Vagina (tissue), 2 donors: ENCODE measurements around the gene PCBP3. TPM values are rescaled to one million over a fixed set of nuclear protein-coding genes. Genes with fewer than 3 reads are reported as not detected.

Experiments
- DNase-seq, 2 donors: peaks; one replicate each; pipeline ENCODE4 v3.0.0-alpha.2; 2017; ENCODE audit errors: extremely low spot score in 2 of 2
- H3K27ac ChIP-seq: fragments of 200-600 bp; sonication (generic); one replicate; pipeline ENCODE4 v1.5.1; 2019
- H3K27me3 ChIP-seq: fragments of 200-600 bp; sonication (generic); one replicate; pipeline ENCODE4 v1.5.1; 2019
- H3K36me3 ChIP-seq, 2 donors: fragments of 200-600 bp; sonication (generic); one replicate each; pipeline ENCODE4 v1.5.1; 2017 to 2019
- H3K4me1 ChIP-seq: fragments of 200-600 bp; sonication (generic); one replicate; pipeline ENCODE4 v1.5.1; 2019
- H3K4me3 ChIP-seq, 2 donors: fragments of 200-600 bp; sonication (generic); 1 replicate in 1 of 2; 2 replicates in 1 of 2; pipeline ENCODE4 v1.5.1; 2016 to 2019
- H3K9me3 ChIP-seq: fragments of 200-600 bp; sonication (generic); one replicate; pipeline ENCODE4 v1.5.1; 2019
- POLR2A ChIP-seq, 2 donors: fragments of 450-650 bp; IDR thresholded peaks; one replicate each; pipeline ENCODE4 v1.6.1; 2017; ENCODE audit warnings: antibody characterized with exemption in 2 of 2, mild to moderate bottlenecking in 2 of 2, moderate library complexity in 2 of 2
- POLR2AphosphoS5 ChIP-seq, 2 donors: sonication (generic); formaldehyde crosslinking; IDR thresholded peaks; one replicate each; pipeline ENCODE4 v1.9.0; 2017; ENCODE audit warnings: antibody characterized with exemption in 2 of 2, mild to moderate bottlenecking in 2 of 2, low read depth in 1 of 2; ENCODE audit not compliant: insufficient read depth in 1 of 2
- intact Hi-C: fragments of 100-400 bp; cut with DNase I; formaldehyde crosslinking; loops from one replicate; pipeline ENCODE4 v1.15.1; 2023
- total RNA-seq: library from RNA; depleted of rRNA; stranded (reverse); fragments of >200 nt; gene quantifications from one replicate; pipeline ENCODE4 v1.2.3, GENCODE V29; 2016
- TF ChIP-seq, protein P1 (sequence below), 3 experiments: fragments of 450-650 bp in 2 of 3; fragments of 200-600 bp in 1 of 3; sonication (generic) in 1 of 3; IDR thresholded peaks; one replicate each; pipeline ENCODE4 v1.5.1; 2017 to 2019; ENCODE audit warnings: antibody characterized with exemption in 3 of 3, mild to moderate bottlenecking in 2 of 3, moderate library complexity in 2 of 3

Gene PCBP3
- total RNA-seq, 1 donor from 2014 or later, result 4.9 TPM

DNA sequence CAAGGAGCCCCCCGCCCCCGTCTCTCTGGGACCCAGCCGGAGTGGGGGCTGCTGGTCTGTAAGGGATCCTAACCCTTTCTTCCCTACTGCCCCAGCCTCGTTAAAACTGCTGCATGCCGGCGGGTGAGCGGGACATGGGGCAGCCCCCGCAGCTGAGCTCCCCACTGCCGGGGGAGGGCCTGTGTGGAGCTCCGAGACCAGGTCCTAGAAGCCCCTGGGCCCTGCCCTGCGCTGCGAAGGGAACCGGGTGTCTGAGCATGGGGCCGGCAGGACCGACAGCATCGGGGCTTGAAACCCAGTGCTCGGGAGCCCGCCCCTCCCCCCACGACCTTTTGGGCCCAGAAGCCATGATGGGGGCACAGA, 328.8 kb downstream of the PCBP3 start:
- intact Hi-C loops, result loop anchor here (5.0 to 10.0 kb wide), 3 partner anchors 140 to 352 kb away; partner anchors contain the start of genes C21orf58, LSS and PCNT
- peak overlapping the region; percentile 93 for H3K27ac ChIP-seq
- H3K4me3 ChIP-seq, result peak overlapping the region; percentile 47 to 61
- TF ChIP-seq POLR2A (IDR thresholded peaks at IDR 0.05), result no peak
- no peak for TF ChIP-seq POLR2AphosphoS5 (IDR thresholded peaks at IDR 0.05; ENCODE audit: insufficient read depth in 1 of 2, low read depth in 1 of 2)
- TF ChIP-seq, protein P1, sequence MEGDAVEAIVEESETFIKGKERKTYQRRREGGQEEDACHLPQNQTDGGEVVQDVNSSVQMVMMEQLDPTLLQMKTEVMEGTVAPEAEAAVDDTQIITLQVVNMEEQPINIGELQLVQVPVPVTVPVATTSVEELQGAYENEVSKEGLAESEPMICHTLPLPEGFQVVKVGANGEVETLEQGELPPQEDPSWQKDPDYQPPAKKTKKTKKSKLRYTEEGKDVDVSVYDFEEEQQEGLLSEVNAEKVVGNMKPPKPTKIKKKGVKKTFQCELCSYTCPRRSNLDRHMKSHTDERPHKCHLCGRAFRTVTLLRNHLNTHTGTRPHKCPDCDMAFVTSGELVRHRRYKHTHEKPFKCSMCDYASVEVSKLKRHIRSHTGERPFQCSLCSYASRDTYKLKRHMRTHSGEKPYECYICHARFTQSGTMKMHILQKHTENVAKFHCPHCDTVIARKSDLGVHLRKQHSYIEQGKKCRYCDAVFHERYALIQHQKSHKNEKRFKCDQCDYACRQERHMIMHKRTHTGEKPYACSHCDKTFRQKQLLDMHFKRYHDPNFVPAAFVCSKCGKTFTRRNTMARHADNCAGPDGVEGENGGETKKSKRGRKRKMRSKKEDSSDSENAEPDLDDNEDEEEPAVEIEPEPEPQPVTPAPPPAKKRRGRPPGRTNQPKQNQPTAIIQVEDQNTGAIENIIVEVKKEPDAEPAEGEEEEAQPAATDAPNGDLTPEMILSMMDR (IDR thresholded peaks at IDR 0.05), result no peak
- H3K27me3 ChIP-seq, result no peaks in the 10 kb centered on the region
- H3K9me3 ChIP-seq, result no peaks in the 10 kb centered on the region
- H3K4me1 ChIP-seq, result peaks cover 58% of the 10 kb centered on the region
- no peaks in the 10 kb centered on the region for H3K36me3 ChIP-seq
- DNase-seq, result no peak

DNA sequence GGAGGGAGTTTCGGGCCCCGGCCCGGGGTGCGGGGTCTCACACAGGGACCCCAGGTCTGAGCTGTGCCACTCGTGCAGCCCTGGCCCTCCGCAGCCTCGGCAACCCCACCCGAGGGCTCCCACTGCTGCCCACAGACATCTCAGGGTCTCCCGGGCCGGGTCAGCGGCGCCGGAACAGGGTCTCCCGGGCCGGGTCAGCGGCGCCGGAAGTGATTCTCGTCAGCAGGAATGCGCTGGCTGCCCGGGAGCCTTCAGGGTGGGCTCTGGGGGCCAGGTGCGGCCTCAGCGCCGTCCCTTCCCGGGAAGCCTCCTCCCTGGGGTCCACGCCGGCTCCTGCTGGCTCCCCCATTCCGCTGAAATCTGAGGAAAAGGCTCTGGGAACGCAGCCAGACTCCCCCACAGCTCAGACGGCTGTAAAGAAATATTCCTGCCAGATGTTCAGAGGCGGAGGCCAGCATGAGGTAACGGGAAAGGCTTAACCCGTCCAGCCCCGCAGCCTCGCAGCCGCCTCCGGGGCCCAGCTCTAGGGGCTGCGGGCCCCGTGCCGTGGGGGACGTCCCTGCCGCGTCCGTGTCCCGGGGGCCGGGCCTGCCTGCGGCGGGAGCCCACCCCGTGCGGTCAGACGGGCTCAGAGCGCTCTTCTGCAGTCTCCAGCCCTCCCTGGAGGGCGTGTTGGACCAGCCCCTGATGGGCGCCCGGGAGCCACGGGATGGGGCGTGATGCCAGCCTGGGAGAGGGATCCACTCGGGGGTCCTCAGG, 329.4 kb downstream of the PCBP3 start:
- Histone ChIP-seq H3K4me1 (peaks cover 58% of the 10 kb centered on the region), H3K4me3 (peak overlapping the region; percentile 47 to 61), H3K9me3 (no peaks in the 10 kb centered on the region), H3K27me3 (no peaks in the 10 kb centered on the region), H3K36me3 (no peaks in the 10 kb centered on the region), H3K27ac (peak overlapping the region; percentile 93)
- DNase-seq, result no peak
- TF ChIP-seq, protein P1 (IDR thresholded peaks at IDR 0.05), result no peak
- TF ChIP-seq POLR2AphosphoS5 (IDR thresholded peaks at IDR 0.05; ENCODE audit: insufficient read depth in 1 of 2, low read depth in 1 of 2) (peak in 1 of 2 donors; percentile 70), POLR2A (IDR thresholded peaks at IDR 0.05) (peak in 1 of 2 donors; percentile 3)
- intact Hi-C loops, result loop anchor here (5.0 to 10.0 kb wide), 3 partner anchors 139 to 352 kb away; partner anchors contain the start of genes C21orf58, LSS and PCNT

GRCh38 chr21:45973475-45974072, 330.0 kb downstream of the PCBP3 start:
- intact Hi-C loops, result loop anchor here (1.0 to 10.0 kb wide), 4 partner anchors 125 to 351 kb away; partner anchors contain the start of genes C21orf58, COL6A2, LSS and PCNT
- Histone ChIP-seq H3K4me3 (peak overlapping the region; percentile 47 to 61), H3K27me3 (no peaks in the 10 kb centered on the region), H3K9me3 (no peaks in the 10 kb centered on the region), H3K4me1 (peaks cover 58% of the 10 kb centered on the region), H3K36me3 (no peaks in the 10 kb centered on the region), H3K27ac (peak overlapping the region; percentile 93)
- TF ChIP-seq, protein P1 (IDR thresholded peaks at IDR 0.05), result peak in 2 of 3 experiments; percentile 47 to 71
- TF ChIP-seq POLR2A (IDR thresholded peaks at IDR 0.05) (peak in 1 of 2 donors; percentile 60), POLR2AphosphoS5 (IDR thresholded peaks at IDR 0.05; ENCODE audit: insufficient read depth in 1 of 2, low read depth in 1 of 2) (peak; percentile 31 to 84)
- DNase-seq, result no peak

- TF ChIP-seq, protein P1 (IDR thresholded peaks at IDR 0.05), result no peak
- TF ChIP-seq POLR2AphosphoS5 (IDR thresholded peaks at IDR 0.05; ENCODE audit: insufficient read depth in 1 of 2, low read depth in 1 of 2), result peak in 1 of 2 donors; percentile 42
- Histone ChIP-seq H3K4me3 (peak overlapping the region; percentile 47 to 61), H3K4me1 (peaks cover 58% of the 10 kb centered on the region), H3K9me3 (no peaks in the 10 kb centered on the region), H3K27ac (peak overlapping the region; percentile 93), H3K27me3 (no peaks in the 10 kb centered on the region), H3K36me3 (no peaks in the 10 kb centered on the region)
- no peak for DNase-seq
- intact Hi-C loops, result loop anchor here (1.0 to 10.0 kb wide), 4 partner anchors 124 to 350 kb away; partner anchors contain the start of genes C21orf58, COL6A2, LSS and PCNT
Measured at GRCh38 chr21:45974073-45975019, 330.8 kb downstream of the PCBP3 start.
